T follicular helper cell (primary cell): ENCODE results near the gene ATXN1L.
"Not testable (repeated sequence)": the region's sequence is repeated elsewhere in the genome, so short reads cannot be mapped to it uniquely, and the experiment has no call there.

Source experiments
- DNase-seq: peaks from one replicate; pipeline ENCODE4 v3.0.0-alpha.2; 2020; ENCODE audit warnings: low read depth

ATXN1L gene

GRCh38 chr16:71894229-71894920, 48.6 kb downstream of the ATXN1L start:
- DNase-seq = peak; percentile 23

- DNase-seq = peak; percentile 97
Measured at GRCh38 chr16:71894921-71895678, 49.3 kb downstream of the ATXN1L start, which contains the start of gene IST1. Gene IST1, plus strand, starts transcription at chr16:71895531. Its CDS starts 20,110 bp downstream, at chr16:71915641.

- DNase-seq = peak; percentile 14
Measured at GRCh38 chr16:71895679-71896365, 50.0 kb downstream of the ATXN1L start.

- DNase-seq = no peak
Measured at GRCh38 chr16:71896764-71897368, 51.1 kb downstream of the ATXN1L start.

GRCh38 chr16:71899171-71899570, 53.4 kb downstream of the ATXN1L start:
- no peak for DNase-seq

- no peak for DNase-seq
Measured at GRCh38 chr16:71902656-71903365, 57.0 kb downstream of the ATXN1L start.

- DNase-seq = no peak
Measured at GRCh38 chr16:71903608-71904007, 57.8 kb downstream of the ATXN1L start.

- DNase-seq = no peak
Measured at GRCh38 chr16:71904239-71904638, 58.5 kb downstream of the ATXN1L start.

- DNase-seq = not testable (repeated sequence)
Measured at GRCh38 chr16:71905765-71906164, 60.0 kb downstream of the ATXN1L start.
